GM13977 (cell line): ENCODE results near the gene ILKAP.

Source experiments
- DNase-seq: peaks from one replicate; pipeline ENCODE4 v3.0.0; 2012; ENCODE audit warnings: low spot score
- CTCF ChIP-seq: IDR thresholded peaks from 2 replicates; pipeline ENCODE4 v1.5.1; 2012; ENCODE audit warnings: mild to moderate bottlenecking, control low read depth; ENCODE audit not compliant: insufficient read depth; ENCODE audit errors: extremely low read depth, missing control alignments
- in situ Hi-C: fragments of 300-500 bp; cut with MboI; formaldehyde crosslinking; loops from one replicate; pipeline ENCODE4 v1.12.0; 2022; ENCODE audit warnings: low sequenced_read_pairs, low pct_unique_long_range_greater_than_20kb, mixed read lengths, inconsistent platforms; ENCODE audit not compliant: unreplicated experiment

ILKAP gene

GRCh38 chr2:238247002-238247822 lies 43.7 kb upstream of the ILKAP start:
- in situ Hi-C loops = no loop called here
- no peak for DNase-seq
- TF ChIP-seq CTCF = no peak

DNA sequence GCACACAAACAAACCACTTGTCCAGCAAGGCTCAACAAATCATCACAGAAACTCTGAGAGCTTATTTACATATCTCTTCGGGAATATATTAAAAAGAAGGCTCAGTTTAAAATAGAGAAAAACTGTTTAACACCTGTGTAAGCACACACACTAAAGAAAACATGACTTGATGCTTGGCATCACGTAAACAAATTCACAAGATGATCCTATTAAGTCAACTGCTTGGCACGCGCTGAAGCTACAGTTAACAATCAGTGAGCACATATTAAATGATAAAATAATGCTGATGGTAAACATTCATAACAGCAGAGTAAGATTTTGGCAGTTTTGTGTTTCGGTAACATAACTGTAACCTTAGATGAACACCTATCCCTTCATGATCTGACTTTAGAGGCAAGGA lies 40.7 kb upstream of the ILKAP start:
- no peak for TF ChIP-seq CTCF
- DNase-seq = no peak
- in situ Hi-C loops = no loop called here

GRCh38 chr2:238243496-238244076 lies 40.1 kb upstream of the ILKAP start:
- TF ChIP-seq CTCF = no peak
- in situ Hi-C loops = no loop called here
- no peak for DNase-seq

- no peak for DNase-seq
- TF ChIP-seq CTCF = no peak
- in situ Hi-C loops = no loop called here
These were observed 39.4 kb upstream of the ILKAP start for GRCh38 chr2:238242731-238243495.

DNA sequence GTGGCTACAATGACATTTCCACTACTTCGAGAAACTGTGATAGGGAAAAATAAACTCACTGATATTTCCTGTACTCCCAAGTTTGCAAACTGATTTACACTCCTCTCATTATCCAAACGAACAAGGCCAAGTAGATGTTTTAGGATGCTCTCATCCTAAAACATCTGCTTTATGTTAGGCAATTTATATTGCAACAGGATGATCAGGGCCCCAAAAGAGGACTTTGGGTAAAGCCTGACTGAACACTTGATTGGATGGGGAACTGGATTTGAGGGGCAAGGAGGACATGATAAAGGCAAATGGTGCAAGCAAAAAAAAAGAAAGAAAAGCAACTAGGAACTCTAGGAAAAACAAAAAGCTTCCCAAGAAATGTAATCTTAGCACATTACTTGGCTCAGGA lies 38.5 kb upstream of the ILKAP start:
- no peak for DNase-seq
- no peak for TF ChIP-seq CTCF
- in situ Hi-C loops = no loop called here

GRCh38 chr2:238240757-238241711 lies 37.5 kb upstream of the ILKAP start:
- DNase-seq = peak; percentile 58
- TF ChIP-seq CTCF = no peak
- in situ Hi-C loops = no loop called here
